ENCODE results near the gene BCL2L14. TPM values are rescaled to one million over a fixed set of nuclear protein-coding genes. Genes with fewer than 3 reads are reported as not detected.
A peak's percentile ranks its signal among the peaks of the same experiment; 100 is the strongest.

The BCL2L14 gene
- total and polyA plus RNA-seq, 5 experiments from 2014 or later: 1.0 TPM; not detected in 4

DNA sequence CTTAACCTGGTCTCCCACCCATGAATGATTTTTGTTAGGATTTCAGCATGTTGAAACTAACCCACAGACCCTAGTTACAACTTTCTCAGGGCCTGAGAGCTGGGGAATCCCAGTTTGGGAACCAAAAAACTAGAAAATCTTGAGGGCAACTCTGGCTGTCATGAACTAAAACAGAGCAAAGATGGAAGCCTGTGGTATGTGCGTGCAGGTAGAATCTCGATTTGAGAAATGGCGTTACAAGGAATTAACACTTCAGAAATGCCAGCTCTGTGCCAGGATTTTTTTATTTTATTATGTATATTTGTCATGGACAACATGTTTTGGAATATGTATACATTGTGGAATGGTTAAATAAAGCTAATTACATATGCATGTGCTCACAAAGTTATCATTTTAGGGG, 36.4 kb upstream of the BCL2L14 start:
- DNase-seq (no peak), ATAC-seq (no peak)
- Mint-ChIP-seq H3K27me3 (peaks cover 0 to 13% (median 0%) of the 10 kb centered on the region in 5 donors), H3K9me3 (no peaks in the 10 kb centered on the region), H3K36me3 (no peaks in the 10 kb centered on the region), H3K4me3 (no peak overlapping the region), H3K27ac (no peak overlapping the region), H3K4me1 (peaks cover 0 to 20% (median 13%) of the 10 kb centered on the region in 4 donors)
- POLR2A ChIA-PET: no interaction called here

DNA sequence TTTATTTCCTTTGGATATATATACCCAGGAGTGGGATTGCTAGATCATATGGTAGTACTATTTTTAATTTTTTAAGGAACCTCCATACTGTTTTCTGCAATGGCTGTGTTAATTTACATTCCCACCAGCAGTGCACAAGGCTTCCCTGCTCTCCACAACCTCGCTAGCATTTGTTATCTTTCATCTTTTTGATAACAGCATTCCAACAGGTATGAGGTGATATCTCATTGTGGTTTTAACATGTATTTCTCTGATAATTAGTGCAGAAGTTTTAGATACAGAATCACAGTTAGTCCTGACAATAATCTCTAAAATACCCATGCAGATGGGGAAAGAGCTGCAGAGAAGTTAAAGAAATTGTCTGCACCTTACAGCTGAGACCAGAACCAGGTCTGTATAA, 35.5 kb upstream of the BCL2L14 start:
- POLR2A ChIA-PET: no interaction called here
- no peaks in the 10 kb centered on the region for H3K9me3 Mint-ChIP-seq
- no peaks in the 10 kb centered on the region for H3K36me3 Mint-ChIP-seq
- H3K4me3 Mint-ChIP-seq: no peak overlapping the region
- ATAC-seq (no peak), DNase-seq (no peak)
- H3K27me3 Mint-ChIP-seq: peaks cover 0 to 13% (median 4%) of the 10 kb centered on the region in 5 donors
- no peak overlapping the region for H3K27ac Mint-ChIP-seq
- peaks cover 0 to 20% (median 13%) of the 10 kb centered on the region in 4 donors for H3K4me1 Mint-ChIP-seq

- POLR2A ChIA-PET: no interaction called here
- no peak for ATAC-seq
- no peak overlapping the region for H3K4me3 Mint-ChIP-seq
- no peak for DNase-seq
- H3K9me3 Mint-ChIP-seq: no peaks in the 10 kb centered on the region
- peaks cover 0 to 17% (median 13%) of the 10 kb centered on the region in 4 donors for H3K4me1 Mint-ChIP-seq
- peaks cover 0 to 13% (median 4%) of the 10 kb centered on the region in 5 donors for H3K27me3 Mint-ChIP-seq
- H3K27ac Mint-ChIP-seq: peak overlapping the region in 1 of 10 donors; percentile 47
- H3K36me3 Mint-ChIP-seq: no peaks in the 10 kb centered on the region
These were observed 33.8 kb upstream of the BCL2L14 start for GRCh38 chr12:12036901-12037300.

DNA sequence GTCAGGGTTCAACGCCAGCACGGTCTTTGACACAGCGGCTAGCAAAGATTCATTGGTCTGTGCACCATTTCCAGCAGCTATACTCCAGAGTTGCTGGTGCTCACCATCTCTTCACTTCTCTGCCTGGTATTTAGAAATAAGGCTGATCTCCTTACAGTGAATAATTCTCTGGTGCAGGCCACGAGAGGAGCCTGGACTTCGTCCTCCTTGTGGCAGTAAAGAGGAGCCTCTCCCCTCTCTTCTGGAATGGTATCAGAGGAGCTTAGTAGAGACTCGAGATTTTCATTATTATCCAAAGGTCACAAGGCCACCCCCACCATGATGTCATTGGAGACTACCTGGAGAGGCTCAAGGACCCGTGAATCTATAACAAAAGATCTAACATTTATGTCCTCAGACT, 30.8 kb upstream of the BCL2L14 start:
- DNase-seq (no peak), ATAC-seq (no peak)
- Mint-ChIP-seq H3K36me3 (no peaks in the 10 kb centered on the region), H3K4me1 (no peaks in the 10 kb centered on the region), H3K27ac (no peak overlapping the region), H3K4me3 (no peak overlapping the region), H3K9me3 (no peaks in the 10 kb centered on the region), H3K27me3 (peaks cover 0 to 13% (median 4%) of the 10 kb centered on the region in 5 donors)
- POLR2A ChIA-PET: no interaction called here

- H3K4me1 Mint-ChIP-seq: no peaks in the 10 kb centered on the region
- H3K9me3 Mint-ChIP-seq: no peaks in the 10 kb centered on the region
- POLR2A ChIA-PET: no interaction called here
- ATAC-seq (no peak), DNase-seq (no peak)
- peaks cover 0 to 1% (median 0%) of the 10 kb centered on the region in 5 donors for H3K27me3 Mint-ChIP-seq
- H3K27ac Mint-ChIP-seq: no peak overlapping the region
- H3K4me3 Mint-ChIP-seq: no peak overlapping the region
- no peaks in the 10 kb centered on the region for H3K36me3 Mint-ChIP-seq
These were observed 24.3 kb upstream of the BCL2L14 start for GRCh38 chr12:12046401-12046800.

GRCh38 chr12:12047682-12048081, 23.1 kb upstream of the BCL2L14 start:
- POLR2A ChIA-PET: no interaction called here
- H3K27me3 Mint-ChIP-seq: peaks cover 0 to 1% (median 0%) of the 10 kb centered on the region in 5 donors
- DNase-seq (no peak), ATAC-seq (no peak)
- no peak overlapping the region for H3K4me3 Mint-ChIP-seq
- H3K4me1 Mint-ChIP-seq: no peaks in the 10 kb centered on the region
- H3K27ac Mint-ChIP-seq: no peak overlapping the region
- H3K9me3 Mint-ChIP-seq: no peaks in the 10 kb centered on the region
- no peaks in the 10 kb centered on the region for H3K36me3 Mint-ChIP-seq

- H3K4me1 Mint-ChIP-seq: no peaks in the 10 kb centered on the region
- no peak overlapping the region for H3K4me3 Mint-ChIP-seq
- POLR2A ChIA-PET: no interaction called here
- ATAC-seq (no peak), DNase-seq (no peak)
- H3K36me3 Mint-ChIP-seq: no peaks in the 10 kb centered on the region
- no peak overlapping the region for H3K27ac Mint-ChIP-seq
- H3K9me3 Mint-ChIP-seq: no peaks in the 10 kb centered on the region
- peaks cover 0 to 1% (median 0%) of the 10 kb centered on the region in 5 donors for H3K27me3 Mint-ChIP-seq
These were observed 22.5 kb upstream of the BCL2L14 start for GRCh38 chr12:12048266-12048665.

- H3K9me3 Mint-ChIP-seq: no peaks in the 10 kb centered on the region
- no peak overlapping the region for H3K4me3 Mint-ChIP-seq
- peaks cover 0 to 1% (median 0%) of the 10 kb centered on the region in 5 donors for H3K27me3 Mint-ChIP-seq
- H3K27ac Mint-ChIP-seq: no peak overlapping the region
- POLR2A ChIA-PET: no interaction called here
- no peaks in the 10 kb centered on the region for H3K36me3 Mint-ChIP-seq
- DNase-seq: no peak
- H3K4me1 Mint-ChIP-seq: no peaks in the 10 kb centered on the region
- ATAC-seq: no peak
These were observed 22.0 kb upstream of the BCL2L14 start for GRCh38 chr12:12048714-12049113.

DNA sequence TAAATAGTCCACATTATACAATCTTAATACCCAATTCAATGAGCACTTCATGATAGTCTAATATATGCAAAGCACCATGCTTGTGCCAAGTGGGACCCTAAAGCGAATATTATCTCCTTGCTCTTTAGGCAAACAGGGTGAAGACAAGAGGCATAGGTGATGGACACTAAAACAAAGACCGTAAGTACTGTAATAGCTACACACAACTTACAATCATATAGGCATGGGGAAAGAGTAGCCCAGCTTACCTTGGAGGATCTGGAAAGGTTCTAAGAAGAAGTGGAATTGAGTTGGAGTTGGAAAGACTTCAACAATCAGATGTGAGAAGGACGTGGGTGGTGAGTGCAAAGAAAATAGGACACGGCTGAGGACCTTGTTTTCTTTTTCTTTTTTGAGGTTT, 19.1 kb upstream of the BCL2L14 start:
- H3K4me3 Mint-ChIP-seq: no peak overlapping the region
- no peak overlapping the region for H3K27ac Mint-ChIP-seq
- H3K36me3 Mint-ChIP-seq: no peaks in the 10 kb centered on the region
- POLR2A ChIA-PET: no interaction called here
- H3K4me1 Mint-ChIP-seq: no peaks in the 10 kb centered on the region
- DNase-seq (no peak), ATAC-seq (no peak)
- no peaks in the 10 kb centered on the region for H3K9me3 Mint-ChIP-seq
- H3K27me3 Mint-ChIP-seq: peaks cover 0 to 1% (median 0%) of the 10 kb centered on the region in 5 donors

GRCh38 chr12:12054993-12055392, 15.7 kb upstream of the BCL2L14 start:
- Mint-ChIP-seq H3K4me3 (no peak overlapping the region), H3K27me3 (peaks cover 0 to 9% (median 0%) of the 10 kb centered on the region in 5 donors), H3K4me1 (no peaks in the 10 kb centered on the region), H3K27ac (no peak overlapping the region), H3K9me3 (no peaks in the 10 kb centered on the region), H3K36me3 (no peaks in the 10 kb centered on the region)
- POLR2A ChIA-PET: no interaction called here
- ATAC-seq: no peak
- DNase-seq: no peak

DNA sequence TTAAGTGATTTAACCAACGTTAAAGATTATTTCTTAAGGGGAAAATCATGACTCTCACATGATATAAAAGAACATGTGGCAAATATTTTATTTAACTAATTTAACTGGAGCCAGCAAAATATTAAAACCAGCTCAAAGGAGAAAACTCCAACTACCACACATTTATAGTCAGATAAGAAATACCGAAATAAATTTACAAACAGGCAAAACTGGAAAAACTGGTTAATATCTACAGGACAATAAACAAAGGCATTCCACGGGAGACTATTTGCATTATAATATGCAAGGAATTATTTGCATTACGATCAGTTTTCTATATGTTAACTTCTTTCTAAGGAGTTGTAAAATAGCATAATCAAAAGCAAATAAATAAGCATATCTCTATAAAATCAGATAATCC, 13.8 kb upstream of the BCL2L14 start:
- no peaks in the 10 kb centered on the region for H3K9me3 Mint-ChIP-seq
- ATAC-seq: no peak
- no peak overlapping the region for H3K27ac Mint-ChIP-seq
- POLR2A ChIA-PET: no interaction called here
- no peaks in the 10 kb centered on the region for H3K4me1 Mint-ChIP-seq
- H3K36me3 Mint-ChIP-seq: no peaks in the 10 kb centered on the region
- no peak for DNase-seq
- peaks cover 0 to 9% (median 1%) of the 10 kb centered on the region in 5 donors for H3K27me3 Mint-ChIP-seq
- H3K4me3 Mint-ChIP-seq: no peak overlapping the region

DNA sequence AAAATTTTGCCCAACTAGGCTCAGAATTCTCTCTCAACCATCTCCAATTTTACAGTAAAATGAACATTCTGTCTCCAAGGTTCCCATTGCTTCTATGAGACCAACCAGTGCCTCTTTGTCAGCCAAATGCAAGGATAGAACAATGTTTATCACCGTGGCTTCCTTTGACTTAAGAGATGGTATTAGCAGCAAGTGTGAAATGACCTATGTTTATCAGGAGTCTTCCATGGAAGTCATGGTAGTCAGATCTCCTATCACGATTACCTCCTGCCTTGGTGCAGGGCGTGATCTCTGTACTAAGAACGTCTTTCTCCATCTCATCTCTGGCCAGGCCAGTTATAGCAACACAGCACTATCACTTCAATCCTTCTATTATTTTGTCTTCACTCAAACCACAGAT, 6.1 kb upstream of the BCL2L14 start:
- H3K36me3 Mint-ChIP-seq: no peaks in the 10 kb centered on the region
- no peaks in the 10 kb centered on the region for H3K4me1 Mint-ChIP-seq
- H3K9me3 Mint-ChIP-seq: no peaks in the 10 kb centered on the region
- no peak for ATAC-seq
- peaks cover 0 to 5% (median 1%) of the 10 kb centered on the region in 5 donors for H3K27me3 Mint-ChIP-seq
- H3K4me3 Mint-ChIP-seq: no peak overlapping the region
- no peak for DNase-seq
- H3K27ac Mint-ChIP-seq: no peak overlapping the region
- POLR2A ChIA-PET: no interaction called here

GRCh38 chr12:12068751-12069150, 2.0 kb upstream of the BCL2L14 start:
- no peak overlapping the region for H3K27ac Mint-ChIP-seq
- no peak overlapping the region for H3K4me3 Mint-ChIP-seq

GRCh38 chr12:12069821-12070548, 754 bp upstream of the BCL2L14 start:
- Mint-ChIP-seq H3K27me3 (peaks cover 0 to 6% (median 0%) of the 10 kb centered on the region in 5 donors), H3K4me1 (peaks cover 8 to 22% (median 16%) of the 10 kb centered on the region in 4 donors), H3K27ac (peak overlapping the region in 1 of 10 donors; percentile 96), H3K4me3 (peak overlapping the region in 2 of 10 donors; percentile 18 to 33), H3K9me3 (no peaks in the 10 kb centered on the region), H3K36me3 (no peaks in the 10 kb centered on the region)
- ATAC-seq (no peak), DNase-seq (no peak)
- POLR2A ChIA-PET: no interaction called here

More at GRCh38 chr12:12068751-12069150, 2.0 kb upstream of the BCL2L14 start:
- Mint-ChIP-seq H3K27me3 (peaks cover 0 to 6% (median 0%) of the 10 kb centered on the region in 5 donors), H3K36me3 (no peaks in the 10 kb centered on the region), H3K9me3 (no peaks in the 10 kb centered on the region), H3K4me1 (peaks cover 8 to 22% (median 16%) of the 10 kb centered on the region in 4 donors)
- ATAC-seq: no peak
- POLR2A ChIA-PET: no interaction called here
- DNase-seq: no peak

Measured in naive thymus-derived CD8-positive, alpha-beta T cell (primary cell).